Measurements from ENCODE around the gene ESF1. TPM values are rescaled to one million over a fixed set of nuclear protein-coding genes. Genes with fewer than 3 reads are reported as not detected.

The ESF1 gene
- total RNA-seq, 1 donor from 2014 or later = 15.5 TPM

- Mint-ChIP-seq H3K4me1 (no peaks in the 10 kb centered on the region), H3K27ac (no peak overlapping the region), H3K9me3 (no peaks in the 10 kb centered on the region), H3K27me3 (no peaks in the 10 kb centered on the region), H3K36me3 (ENCODE audit: low read depth) (peaks cover 46% of the 10 kb centered on the region), H3K4me3 (no peak overlapping the region)
- no peak for ATAC-seq (ENCODE audit: low read depth)
- TF ChIP-seq, protein P1, sequence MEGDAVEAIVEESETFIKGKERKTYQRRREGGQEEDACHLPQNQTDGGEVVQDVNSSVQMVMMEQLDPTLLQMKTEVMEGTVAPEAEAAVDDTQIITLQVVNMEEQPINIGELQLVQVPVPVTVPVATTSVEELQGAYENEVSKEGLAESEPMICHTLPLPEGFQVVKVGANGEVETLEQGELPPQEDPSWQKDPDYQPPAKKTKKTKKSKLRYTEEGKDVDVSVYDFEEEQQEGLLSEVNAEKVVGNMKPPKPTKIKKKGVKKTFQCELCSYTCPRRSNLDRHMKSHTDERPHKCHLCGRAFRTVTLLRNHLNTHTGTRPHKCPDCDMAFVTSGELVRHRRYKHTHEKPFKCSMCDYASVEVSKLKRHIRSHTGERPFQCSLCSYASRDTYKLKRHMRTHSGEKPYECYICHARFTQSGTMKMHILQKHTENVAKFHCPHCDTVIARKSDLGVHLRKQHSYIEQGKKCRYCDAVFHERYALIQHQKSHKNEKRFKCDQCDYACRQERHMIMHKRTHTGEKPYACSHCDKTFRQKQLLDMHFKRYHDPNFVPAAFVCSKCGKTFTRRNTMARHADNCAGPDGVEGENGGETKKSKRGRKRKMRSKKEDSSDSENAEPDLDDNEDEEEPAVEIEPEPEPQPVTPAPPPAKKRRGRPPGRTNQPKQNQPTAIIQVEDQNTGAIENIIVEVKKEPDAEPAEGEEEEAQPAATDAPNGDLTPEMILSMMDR (IDR thresholded peaks at IDR 0.05) = no peak
- CTCF ChIA-PET = no interaction called here
- intact Hi-C loops (cut with micrococcal nuclease) = no loop called here
- POLR2A ChIA-PET = no interaction called here
- DNase-seq = no peak
These were observed 30.0 kb upstream of the ESF1 start for GRCh38 chr20:13814672-13815071.

DNA sequence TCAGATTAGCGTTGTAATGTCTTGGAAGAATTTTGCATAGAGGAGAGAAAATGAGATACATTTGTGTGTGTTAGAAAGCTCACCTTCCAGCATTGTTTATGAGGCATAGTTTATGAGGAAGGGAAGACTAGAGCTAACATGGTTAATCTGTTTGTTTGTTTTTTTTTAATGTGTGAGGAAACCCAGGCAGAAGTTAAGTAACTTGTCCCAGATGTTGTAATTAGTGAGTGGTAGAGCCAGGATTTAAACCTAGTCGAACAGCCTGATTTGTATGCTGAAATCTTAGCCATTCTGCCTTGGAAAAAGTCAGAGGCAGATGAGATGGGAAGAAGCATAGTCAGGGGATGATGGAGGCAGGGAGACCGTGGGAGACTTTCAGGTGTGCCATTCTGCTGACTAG, 29.2 kb upstream of the ESF1 start:
- ChIA-PET POLR2A (no interaction called here), CTCF (no interaction called here)
- DNase-seq (no peak), ATAC-seq (ENCODE audit: low read depth) (no peak)
- TF ChIP-seq, protein P1 (IDR thresholded peaks at IDR 0.05) = no peak
- Mint-ChIP-seq H3K27me3 (no peaks in the 10 kb centered on the region), H3K27ac (no peak overlapping the region), H3K36me3 (ENCODE audit: low read depth) (peaks cover 46% of the 10 kb centered on the region), H3K9me3 (no peaks in the 10 kb centered on the region), H3K4me3 (no peak overlapping the region), H3K4me1 (no peaks in the 10 kb centered on the region)
- intact Hi-C loops (cut with micrococcal nuclease) = no loop called here

- Mint-ChIP-seq H3K27ac (no peak overlapping the region), H3K4me1 (no peaks in the 10 kb centered on the region), H3K9me3 (no peaks in the 10 kb centered on the region), H3K4me3 (no peak overlapping the region), H3K27me3 (no peaks in the 10 kb centered on the region), H3K36me3 (ENCODE audit: low read depth) (peaks cover 29% of the 10 kb centered on the region)
- intact Hi-C loops (cut with micrococcal nuclease) = no loop called here
- POLR2A ChIA-PET = no interaction called here
- ATAC-seq (ENCODE audit: low read depth) = no peak
- CTCF ChIA-PET = no interaction called here
- TF ChIP-seq, protein P1 (IDR thresholded peaks at IDR 0.05) = no peak
- DNase-seq = no peak
These were observed 25.7 kb upstream of the ESF1 start for GRCh38 chr20:13810446-13810845.

DNA sequence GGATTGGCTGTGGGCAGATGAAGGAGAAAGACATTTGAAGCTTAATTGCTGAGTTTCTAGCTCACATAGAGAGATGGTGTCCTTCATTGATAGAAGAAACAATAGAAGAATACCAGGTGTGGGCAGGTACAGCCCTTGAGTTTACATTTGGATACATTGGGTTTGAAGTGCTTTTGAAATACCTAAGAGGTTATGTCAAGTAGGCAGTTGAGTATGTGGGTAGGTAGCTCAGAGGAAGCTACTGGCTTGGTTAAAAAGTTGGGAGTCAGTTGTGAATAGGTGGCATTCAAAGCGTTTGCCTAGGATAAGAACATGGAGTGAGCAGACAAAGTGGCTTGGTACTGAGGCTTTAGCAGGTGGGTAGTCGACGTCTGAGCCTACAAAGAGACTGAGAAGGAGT, 25.1 kb upstream of the ESF1 start:
- no peak for ATAC-seq (ENCODE audit: low read depth)
- intact Hi-C loops (cut with micrococcal nuclease) = no loop called here
- Mint-ChIP-seq H3K36me3 (ENCODE audit: low read depth) (peaks cover 26% of the 10 kb centered on the region), H3K27me3 (no peaks in the 10 kb centered on the region), H3K4me1 (no peaks in the 10 kb centered on the region), H3K27ac (no peak overlapping the region), H3K9me3 (no peaks in the 10 kb centered on the region), H3K4me3 (no peak overlapping the region)
- ChIA-PET CTCF (no interaction called here), POLR2A (no interaction called here)
- TF ChIP-seq, protein P1 (IDR thresholded peaks at IDR 0.05) = no peak
- DNase-seq = no peak

GRCh38 chr20:13809373-13809772, 24.7 kb upstream of the ESF1 start:
- no peak for DNase-seq
- ATAC-seq (ENCODE audit: low read depth) = no peak
- no peaks in the 10 kb centered on the region for H3K9me3 Mint-ChIP-seq
- POLR2A ChIA-PET = no interaction called here
- CTCF ChIA-PET = no interaction called here
- H3K4me3 Mint-ChIP-seq = no peak overlapping the region
- H3K27ac Mint-ChIP-seq = no peak overlapping the region
- H3K36me3 Mint-ChIP-seq (ENCODE audit: low read depth) = peaks cover 28% of the 10 kb centered on the region
- TF ChIP-seq, protein P1 (IDR thresholded peaks at IDR 0.05) = no peak
- H3K4me1 Mint-ChIP-seq = no peaks in the 10 kb centered on the region
- intact Hi-C loops (cut with micrococcal nuclease) = no loop called here
- H3K27me3 Mint-ChIP-seq = no peaks in the 10 kb centered on the region

Measured in activated B cell treated with CpG ODN at 0.5 μM for 24 hours (primary cell).